HCT116 (cell line): ENCODE results near the gene UBE2G2. TPM values are rescaled to one million over a fixed set of nuclear protein-coding genes. Genes with fewer than 3 reads are reported as not detected.

Experiments
- ATAC-seq: fragments of 200-7000 bp; cut with Tn5 transposase; 2 replicates; pipeline ENCODE4 v1.9.1; 2020; ENCODE audit warnings: mild to moderate bottlenecking, moderate library complexity
- BruUV-seq: library from RNA; stranded (reverse); fragments of 400-500 nt; replicated peaks from 2 replicates; lab custom pipeline; 2021; lab: Mats Ljungman, UMichigan
- CTCF ChIA-PET: fragments of 300-600 bp; sonication (Branson Sonifier 250); formaldehyde crosslinking; loops from one replicate; lab custom pipeline; 2021; ENCODE audit warnings: antibody characterized with exemption; lab: Charles Lee
- POLR2A ChIA-PET: fragments of 300-600, 350-600 bp; sonication (Branson Sonifier 250); formaldehyde crosslinking; loops from one replicate; lab custom pipeline; 2021; ENCODE audit warnings: antibody characterized with exemption; lab: Charles Lee
- RAD21 ChIA-PET, 2 experiments: fragments of 300-600 bp; sonication (Branson Sonifier 250); formaldehyde crosslinking; loops; one replicate each; lab custom pipeline; 2023; ENCODE audit warnings: low total read pairs in 2 of 2; ENCODE audit not compliant: uncharacterized antibody in 2 of 2, unreplicated experiment in 2 of 2, low non-redundant PET in 1 of 2; lab: Charles Lee
- DNase-seq: peaks from one replicate; pipeline ENCODE4 v3.0.0-alpha.2; 2010; ENCODE audit warnings: low read depth, low spot score
- H2AFZ ChIP-seq: fragments of 200-600 bp; shearing (Covaris generic), sonication (generic); 2 replicates; pipeline ENCODE4 v1.6.1; 2017; ENCODE audit warnings: low read depth, mixed run types, mixed read lengths, antibody characterized with exemption, low read length; ENCODE audit not compliant: poor library complexity, severe bottlenecking
- H3K27ac ChIP-seq: 2 replicates; pipeline ENCODE4 v1.5.1; 2012; ENCODE audit warnings: low read depth, low read length
- H3K27me3 ChIP-seq: fragments of 200-600 bp; sonication (generic); 2 replicates; pipeline ENCODE4 v1.6.1; 2016; ENCODE audit warnings: mixed run types, low read length, mixed read lengths; ENCODE audit not compliant: insufficient read depth
- H3K36me3 ChIP-seq, 2 experiments: fragments of 200-500 bp in 1 of 2; fragments of 200-600 bp in 1 of 2; sonication (Bioruptor generic) in 1 of 2; sonication (generic) in 1 of 2; 2 replicates each; pipeline versions ENCODE4 v1.5.1 to v1.6.1; 2014 to 2016; ENCODE audit warnings: low read length in 2 of 2, inconsistent platforms in 1 of 2, mixed read lengths in 1 of 2, mixed run types in 1 of 2; ENCODE audit not compliant: insufficient read depth in 2 of 2, control insufficient read depth in 1 of 2
- H3K4me1 ChIP-seq, 2 experiments: fragments of 200-600 bp in 1 of 2; sonication (generic) in 1 of 2; 2 replicates each; pipeline versions ENCODE4 v1.5.1 to v1.6.1; 2012 to 2017; ENCODE audit warnings: low read length in 2 of 2, inconsistent platforms in 1 of 2, mild to moderate bottlenecking in 1 of 2, mixed read lengths in 1 of 2, mixed run types in 1 of 2, moderate library complexity in 1 of 2; ENCODE audit not compliant: insufficient read depth in 2 of 2, control insufficient read depth in 1 of 2
- H3K4me2 ChIP-seq: fragments of 200-600 bp; sonication (generic); 2 replicates; pipeline ENCODE4 v1.6.1; 2017; ENCODE audit warnings: mixed run types, low read length, mixed read lengths
- H3K4me3 ChIP-seq, 2 experiments: fragments of 200-600 bp in 1 of 2; sonication (generic) in 1 of 2; replicated peaks in 1 of 2; 2 replicates each; pipeline ENCODE4 v1.5.1; 2011 to 2016; ENCODE audit warnings: low read length in 2 of 2, control low read depth in 1 of 2, low read depth in 1 of 2, mild to moderate bottlenecking in 1 of 2, mixed read lengths in 1 of 2, mixed run types in 1 of 2
- H3K79me2 ChIP-seq: fragments of 200-600 bp; sonication (generic); 2 replicates; pipeline ENCODE4 v1.6.1; 2017; ENCODE audit warnings: mild to moderate bottlenecking, mixed run types, low read length, moderate library complexity, mixed read lengths; ENCODE audit not compliant: insufficient read depth
- H3K9ac ChIP-seq: fragments of 200-600 bp; sonication (generic); 2 replicates; pipeline ENCODE4 v1.6.1; 2016; ENCODE audit warnings: low read length, mixed read lengths
- H3K9me2 ChIP-seq: fragments of 200-600 bp; sonication (generic), shearing (Covaris generic); 2 replicates; pipeline ENCODE4 v1.6.1; 2017; ENCODE audit warnings: mixed run types, mild to moderate bottlenecking, moderate library complexity; ENCODE audit not compliant: insufficient read depth
- H3K9me3 ChIP-seq, 2 experiments: fragments of 200-500 bp in 1 of 2; fragments of 200-600 bp in 1 of 2; sonication (Bioruptor generic) in 1 of 2; sonication (generic) in 1 of 2; 2 replicates each; pipeline ENCODE4 v1.6.1; 2014 to 2017; ENCODE audit warnings: low read length in 2 of 2, mixed read lengths in 2 of 2, inconsistent platforms in 1 of 2, low read depth in 1 of 2, mild to moderate bottlenecking in 1 of 2, mixed run types in 1 of 2, moderate library complexity in 1 of 2; ENCODE audit not compliant: control insufficient read depth in 1 of 2, insufficient read depth in 1 of 2
- H4K20me1 ChIP-seq: fragments of 200-600 bp; sonication (generic), shearing (Covaris generic); 2 replicates; pipeline ENCODE4 v1.6.1; 2017; ENCODE audit warnings: mixed run types, mild to moderate bottlenecking, moderate library complexity; ENCODE audit not compliant: insufficient read depth
- CBX3 ChIP-seq: IDR thresholded peaks from 2 replicates; pipeline ENCODE4 v1.6.1; 2012; ENCODE audit warnings: low read depth
- CEBPB ChIP-seq: IDR thresholded peaks from 2 replicates; pipeline ENCODE4 v1.6.1; 2012; ENCODE audit warnings: low read depth
- CTCF ChIP-seq, 3 experiments: fragments of 200-600 bp in 1 of 3; sonication (generic) in 1 of 3; IDR thresholded peaks in 2 of 3; conservative IDR thresholded peaks in 1 of 3; 2 replicates each; pipeline ENCODE4 v1.5.1; 2012 to 2017; ENCODE audit warnings: low read depth in 2 of 3, low read length in 2 of 3, antibody characterized with exemption in 1 of 3, borderline replicate concordance in 1 of 3, control low read depth in 1 of 3, mild to moderate bottlenecking in 1 of 3, mixed read lengths in 1 of 3, mixed run types in 1 of 3, moderate library complexity in 1 of 3; ENCODE audit not compliant: insufficient read depth in 1 of 3
- EGR1 ChIP-seq: IDR thresholded peaks from 2 replicates; pipeline ENCODE4 v1.6.1; 2012; ENCODE audit warnings: low read depth
- EZH2 ChIP-seq: fragments of 200-600 bp; sonication (generic); IDR thresholded peaks from 2 replicates; pipeline ENCODE4 v1.6.1; 2017; ENCODE audit warnings: antibody characterized with exemption, mixed run types
- EZH2phosphoT487 ChIP-seq: fragments of 200-600 bp; IDR thresholded peaks from 2 replicates; pipeline ENCODE4 v1.6.1; 2018; ENCODE audit warnings: antibody characterized with exemption, borderline replicate concordance
- JUND ChIP-seq: IDR thresholded peaks from 2 replicates; pipeline ENCODE4 v1.6.1; 2012
- MAX ChIP-seq: IDR thresholded peaks from 2 replicates; pipeline ENCODE4 v1.6.1; 2012
- POLR2A ChIP-seq: IDR thresholded peaks from 2 replicates; pipeline ENCODE4 v1.7.0; 2011; ENCODE audit warnings: borderline replicate concordance; ENCODE audit not compliant: insufficient read depth, insufficient read length; ENCODE audit errors: extremely low read depth
- POLR2AphosphoS5 ChIP-seq: IDR thresholded peaks from 2 replicates; pipeline ENCODE4 v1.6.1; 2011; ENCODE audit warnings: mild to moderate bottlenecking, low read depth, low read length, moderate library complexity
- REST ChIP-seq: IDR thresholded peaks from 2 replicates; pipeline ENCODE4 v1.6.1; 2012; ENCODE audit warnings: low read depth
- SIN3A ChIP-seq: IDR thresholded peaks from 2 replicates; pipeline ENCODE4 v1.6.1; 2012; ENCODE audit warnings: low read depth
- SP1 ChIP-seq: IDR thresholded peaks from 2 replicates; pipeline ENCODE4 v1.6.1; 2012; ENCODE audit warnings: low read depth
- SRF ChIP-seq: IDR thresholded peaks from 2 replicates; pipeline ENCODE4 v1.6.1; 2012; ENCODE audit warnings: low read depth
- ZBTB33 ChIP-seq: IDR thresholded peaks from 2 replicates; pipeline ENCODE4 v1.6.1; 2011; ENCODE audit warnings: mild to moderate bottlenecking, low read length, moderate library complexity; ENCODE audit not compliant: insufficient replicate concordance; ENCODE audit errors: extremely low read depth
- ZFX ChIP-seq: fragments of 450-650 bp; IDR thresholded peaks from 2 replicates; pipeline ENCODE4 v1.6.1; 2017
- ZNF274 ChIP-seq: fragments of 200-500 bp; sonication (Bioruptor generic); IDR thresholded peaks from 2 replicates; pipeline ENCODE4 v1.6.1; 2014; ENCODE audit warnings: mild to moderate bottlenecking, low read depth, low read length, inconsistent platforms
- intact Hi-C: fragments of 100-400 bp; cut with micrococcal nuclease; formaldehyde crosslinking; loops from 2 replicates; pipeline ENCODE4 v1.10.0; 2022
- total RNA-seq: library from RNA; stranded (reverse); gene quantifications from one replicate; pipeline ENCODE4 v1.2.1, GENCODE V29; 2021; ENCODE audit not compliant: unreplicated experiment

UBE2G2 gene
- total RNA-seq, 1 experiment from 2014 or later = 86.5 TPM

- no peak overlapping the region for H2AFZ ChIP-seq
- POLR2A ChIA-PET = no interaction called here
- no TSS peak for BruUV-seq
- no peaks in the 10 kb centered on the region for H3K9me2 ChIP-seq
- TF ChIP-seq ZBTB33 = no peak
- no peak for TF ChIP-seq MAX
- no peak for TF ChIP-seq EZH2
- TF ChIP-seq CBX3 = no peak
- TF ChIP-seq SIN3A = no peak
- no peak for TF ChIP-seq ZFX
- no peak for TF ChIP-seq ZNF274
- no peak for TF ChIP-seq REST
- TF ChIP-seq SRF = no peak
- TF ChIP-seq EZH2phosphoT487 = no peak
- no peak for TF ChIP-seq POLR2A
- no peak for TF ChIP-seq EGR1
- no peak for TF ChIP-seq SP1
- no peak for TF ChIP-seq CEBPB
- no peak for TF ChIP-seq POLR2AphosphoS5
- TF ChIP-seq JUND = no peak
- TF ChIP-seq CTCF (IDR thresholded peaks at IDR 0.05 in 2 of 3, conservative IDR thresholded peaks at IDR 0.05 in 1 of 3; ENCODE audit: borderline replicate concordance in 1 of 3, insufficient read depth in 1 of 3, low read depth in 2 of 3, low read length in 2 of 3) = no peak
- TF ChIP-seq, all 23 proteins: peak for 0
- Histone ChIP-seq H3K4me1 (peaks cover 0 to 6% of the 10 kb centered on the region in 2 experiments; a peak in 1 of 4 replicates), H3K27me3 (no peaks in the 10 kb centered on the region), H3K79me2 (0 out of 2 replicates have a peak, but pooled peaks cover 7% of the 10 kb centered on the region), H3K36me3 (no peaks in the 10 kb centered on the region), H3K4me2 (no peak overlapping the region), H3K4me3 (no peak overlapping the region), H4K20me1 (no peaks in the 10 kb centered on the region), H3K27ac (no peak overlapping the region), H3K9me3 (no peaks in the 10 kb centered on the region), H3K9ac (no peak overlapping the region)
- RAD21 ChIA-PET = no interaction called here
- intact Hi-C loops = no loop called here
- DNase-seq (no peak), ATAC-seq (no peak)
- CTCF ChIA-PET = no interaction called here
These were observed 11.0 kb upstream of the UBE2G2 start for GRCh38 chr21:44812640-44813039.
